LNCaP clone FGC (cell line): ENCODE results near the gene HS6ST1.

Source experiments
- DNase-seq: peaks from one replicate; pipeline ENCODE4 v3.0.0-alpha.2; 2011; ENCODE audit warnings: low read depth
- H3K4me3 ChIP-seq: 2 replicates; pipeline ENCODE4 v1.5.1; 2011; ENCODE audit warnings: mild to moderate bottlenecking, low read depth, low read length, control low read depth
- CTCF ChIP-seq: IDR thresholded peaks from 2 replicates; pipeline ENCODE4 v1.5.1; 2012; ENCODE audit warnings: mild to moderate bottlenecking; ENCODE audit not compliant: control insufficient read depth, insufficient read depth; ENCODE audit errors: extremely low read depth

Gene HS6ST1

GRCh38 chr2:128347701-128348539 lies 29.3 kb upstream of the HS6ST1 start:
- H3K4me3 ChIP-seq = no peak overlapping the region
- no peak for DNase-seq
- TF ChIP-seq CTCF = no peak

- DNase-seq = no peak
- TF ChIP-seq CTCF = no peak
- H3K4me3 ChIP-seq = no peak overlapping the region
Observed at GRCh38 chr2:128347171-128347558, 28.5 kb upstream of the HS6ST1 start.

GRCh38 chr2:128346291-128347170 lies 27.9 kb upstream of the HS6ST1 start:
- no peak for DNase-seq
- no peak for TF ChIP-seq CTCF
- H3K4me3 ChIP-seq = no peak overlapping the region

- TF ChIP-seq CTCF = no peak
- no peak for DNase-seq
- H3K4me3 ChIP-seq = no peak overlapping the region
Observed at GRCh38 chr2:128345436-128346165, 26.9 kb upstream of the HS6ST1 start.

- DNase-seq = no peak
- TF ChIP-seq CTCF = no peak
- H3K4me3 ChIP-seq = no peak overlapping the region
Observed at GRCh38 chr2:128344101-128344500, 25.4 kb upstream of the HS6ST1 start.

- no peak for DNase-seq
- no peak for TF ChIP-seq CTCF
- no peak overlapping the region for H3K4me3 ChIP-seq
Observed at GRCh38 chr2:128343459-128343858, 24.8 kb upstream of the HS6ST1 start.
